Prostate gland (tissue), 1 donor: Measurements from ENCODE around the gene ALOXE3.

ENCODE experiments used
- POLR2A ChIP-seq: fragments of 450-650 bp; IDR thresholded peaks from one replicate; pipeline ENCODE4 v1.6.1; 2016; ENCODE audit warnings: antibody characterized with exemption, mild to moderate bottlenecking
- POLR2AphosphoS5 ChIP-seq: sonication (generic); formaldehyde crosslinking; IDR thresholded peaks from one replicate; pipeline ENCODE4 v1.6.1; 2017; ENCODE audit warnings: antibody characterized with exemption

DNA sequence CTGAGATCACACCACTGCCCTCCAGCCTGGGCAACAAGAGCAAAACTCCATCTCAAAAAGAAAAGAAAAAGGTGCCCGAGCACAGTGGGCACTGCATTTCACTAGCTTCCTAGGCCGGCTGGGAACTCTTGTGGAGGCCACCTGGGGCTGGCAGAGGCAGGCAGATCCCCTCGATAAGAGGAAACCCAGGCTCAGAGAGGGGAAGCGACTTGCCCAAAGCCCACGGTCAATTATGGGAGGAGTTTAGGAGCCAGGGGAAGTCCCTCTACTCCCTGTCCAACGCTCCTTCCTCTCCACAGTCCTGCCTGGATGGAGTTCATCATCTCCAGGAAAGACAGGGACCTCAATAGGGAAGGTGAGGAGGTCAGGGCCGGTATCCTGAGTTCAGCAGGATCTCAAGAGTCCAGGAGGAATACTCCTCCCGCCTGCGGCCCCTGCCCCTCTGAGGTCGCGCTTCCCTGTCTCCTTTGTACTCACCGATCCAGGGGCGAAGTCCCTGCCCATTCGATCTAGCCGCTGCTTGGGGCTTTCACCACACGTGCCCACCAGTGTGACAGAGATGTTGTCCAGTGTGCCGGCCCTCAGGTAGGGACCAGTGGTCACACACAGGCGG, 841 bp downstream of the ALOXE3 start:
- no peak for TF ChIP-seq POLR2A
- no peak for TF ChIP-seq POLR2AphosphoS5
